ENCODE measurements around the gene CNTN4. TPM values are rescaled to one million over a fixed set of nuclear protein-coding genes. Genes with fewer than 3 reads are reported as not detected.

CNTN4 gene
- total RNA-seq, 1 experiment from 2014 or later: 0.12 TPM

DNA sequence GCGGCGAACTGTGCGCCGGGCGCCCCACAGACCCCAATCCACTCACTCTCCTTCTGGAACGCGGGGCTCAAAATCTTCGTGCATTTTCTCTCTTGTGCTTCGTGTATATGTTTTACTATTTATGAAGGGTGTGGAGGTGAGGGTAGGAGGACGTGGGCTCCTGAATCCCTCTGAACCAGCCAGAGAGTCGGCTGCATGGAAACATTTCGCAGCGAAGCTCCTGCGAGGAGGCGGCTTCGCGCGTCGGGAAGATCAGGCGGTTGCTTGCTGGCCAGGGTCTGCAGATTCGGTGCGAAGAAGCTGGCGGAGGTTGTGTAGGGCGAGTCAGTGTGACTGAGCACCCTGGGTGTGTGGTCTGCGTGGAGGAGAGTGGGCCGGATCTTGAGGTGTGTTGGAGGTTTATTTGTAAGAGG, 1.1 kb downstream of the CNTN4 start:
- Mint-ChIP-seq H3K4me3 (ENCODE audit: unreplicated experiment) (no peak overlapping the region), H3K27me3 (ENCODE audit: insufficient read depth, unreplicated experiment) (peaks cover 21% of the 10 kb centered on the region), H3K4me1 (ENCODE audit: insufficient read depth, unreplicated experiment) (peaks cover 5% of the 10 kb centered on the region), H3K9me3 (ENCODE audit: unreplicated experiment) (no peaks in the 10 kb centered on the region), H3K36me3 (ENCODE audit: insufficient read depth, unreplicated experiment) (no peaks in the 10 kb centered on the region), H3K27ac (ENCODE audit: low read depth, unreplicated experiment) (no peak overlapping the region)
- intact Hi-C loops (cut with micrococcal nuclease): no loop called here
- CTCF ChIA-PET: no interaction called here
- POLR2A ChIA-PET: no interaction called here
- DNase-seq (ENCODE audit: unreplicated experiment): no peak
- no TSS peak for BruUV-seq (replicated peaks)
- TF ChIP-seq, protein P1, sequence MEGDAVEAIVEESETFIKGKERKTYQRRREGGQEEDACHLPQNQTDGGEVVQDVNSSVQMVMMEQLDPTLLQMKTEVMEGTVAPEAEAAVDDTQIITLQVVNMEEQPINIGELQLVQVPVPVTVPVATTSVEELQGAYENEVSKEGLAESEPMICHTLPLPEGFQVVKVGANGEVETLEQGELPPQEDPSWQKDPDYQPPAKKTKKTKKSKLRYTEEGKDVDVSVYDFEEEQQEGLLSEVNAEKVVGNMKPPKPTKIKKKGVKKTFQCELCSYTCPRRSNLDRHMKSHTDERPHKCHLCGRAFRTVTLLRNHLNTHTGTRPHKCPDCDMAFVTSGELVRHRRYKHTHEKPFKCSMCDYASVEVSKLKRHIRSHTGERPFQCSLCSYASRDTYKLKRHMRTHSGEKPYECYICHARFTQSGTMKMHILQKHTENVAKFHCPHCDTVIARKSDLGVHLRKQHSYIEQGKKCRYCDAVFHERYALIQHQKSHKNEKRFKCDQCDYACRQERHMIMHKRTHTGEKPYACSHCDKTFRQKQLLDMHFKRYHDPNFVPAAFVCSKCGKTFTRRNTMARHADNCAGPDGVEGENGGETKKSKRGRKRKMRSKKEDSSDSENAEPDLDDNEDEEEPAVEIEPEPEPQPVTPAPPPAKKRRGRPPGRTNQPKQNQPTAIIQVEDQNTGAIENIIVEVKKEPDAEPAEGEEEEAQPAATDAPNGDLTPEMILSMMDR (IDR thresholded peaks at IDR 0.05; ENCODE audit: unreplicated experiment): no peak

DNA sequence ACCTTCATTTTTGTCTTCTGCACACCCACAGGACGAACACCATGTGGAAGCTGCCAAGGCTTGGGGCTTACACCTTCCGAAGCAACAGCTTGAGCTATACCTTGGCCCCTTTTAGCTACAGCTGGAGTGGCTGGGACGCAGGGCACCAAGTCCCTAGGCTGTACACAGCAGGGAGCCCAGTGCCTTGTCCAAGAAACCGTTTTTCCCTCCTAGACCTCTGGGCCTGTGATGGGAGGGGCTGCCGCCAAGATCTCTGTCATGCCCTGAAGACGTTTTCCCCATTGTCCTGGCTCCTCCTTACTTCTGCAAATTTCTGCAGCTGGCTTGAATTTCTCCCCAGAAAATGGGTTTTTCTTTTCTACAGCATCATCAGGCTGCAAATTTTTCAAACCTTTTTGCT, 7.8 kb downstream of the CNTN4 start:
- H3K36me3 Mint-ChIP-seq (ENCODE audit: insufficient read depth, unreplicated experiment): no peaks in the 10 kb centered on the region
- CTCF ChIA-PET: no interaction called here
- POLR2A ChIA-PET: no interaction called here

DNA sequence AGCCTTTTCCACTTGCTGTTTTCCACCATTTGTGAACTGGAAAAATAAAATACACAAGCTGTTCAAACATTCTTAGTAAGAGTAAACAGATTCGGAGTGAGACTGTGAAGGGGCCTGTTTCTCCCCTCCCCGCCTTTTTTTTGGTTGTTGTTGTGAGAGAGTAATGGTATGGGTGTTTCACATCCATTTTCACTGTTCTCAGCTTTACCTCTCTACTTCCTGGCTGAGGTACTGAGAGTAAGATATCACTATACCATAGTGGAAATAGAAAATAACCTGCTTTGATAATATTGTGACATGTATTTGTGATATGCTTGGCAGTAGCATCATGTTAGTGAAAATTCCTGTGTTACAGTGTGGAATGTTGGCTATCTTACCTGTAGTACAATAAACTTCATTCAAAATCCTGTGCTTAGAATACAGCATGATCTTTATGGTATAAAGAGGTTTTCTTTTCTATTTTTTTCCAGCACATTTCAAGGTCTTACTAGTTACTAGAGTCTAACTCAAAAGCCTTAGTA, 12.0 kb downstream of the CNTN4 start:
- TF ChIP-seq, protein P1 (IDR thresholded peaks at IDR 0.05; ENCODE audit: unreplicated experiment): no peak
- H3K27ac Mint-ChIP-seq (ENCODE audit: low read depth, unreplicated experiment): no peak overlapping the region
- no peak overlapping the region for H3K4me3 Mint-ChIP-seq (ENCODE audit: unreplicated experiment)
- H3K27me3 Mint-ChIP-seq (ENCODE audit: insufficient read depth, unreplicated experiment): no peaks in the 10 kb centered on the region
- H3K9me3 Mint-ChIP-seq (ENCODE audit: unreplicated experiment): peaks cover 12% of the 10 kb centered on the region
- no peaks in the 10 kb centered on the region for H3K4me1 Mint-ChIP-seq (ENCODE audit: insufficient read depth, unreplicated experiment)
- no TSS peak for BruUV-seq (replicated peaks)
- no peak for DNase-seq (ENCODE audit: unreplicated experiment)
- H3K36me3 Mint-ChIP-seq (ENCODE audit: insufficient read depth, unreplicated experiment): no peaks in the 10 kb centered on the region
- CTCF ChIA-PET: no interaction called here
- intact Hi-C loops (cut with micrococcal nuclease): no loop called here
- POLR2A ChIA-PET: no interaction called here

More for the DNA sequence above, 7.8 kb downstream of the CNTN4 start:
- no peak overlapping the region for H3K4me3 Mint-ChIP-seq (ENCODE audit: unreplicated experiment)
- TF ChIP-seq, protein P1 (IDR thresholded peaks at IDR 0.05; ENCODE audit: unreplicated experiment): no peak
- no peak overlapping the region for H3K27ac Mint-ChIP-seq (ENCODE audit: low read depth, unreplicated experiment)
- peaks cover 10% of the 10 kb centered on the region for H3K27me3 Mint-ChIP-seq (ENCODE audit: insufficient read depth, unreplicated experiment)
- no peak for DNase-seq (ENCODE audit: unreplicated experiment)
- no TSS peak for BruUV-seq (replicated peaks)
- intact Hi-C loops (cut with micrococcal nuclease): no loop called here
- H3K9me3 Mint-ChIP-seq (ENCODE audit: unreplicated experiment): peaks cover 12% of the 10 kb centered on the region
- H3K4me1 Mint-ChIP-seq (ENCODE audit: insufficient read depth, unreplicated experiment): no peaks in the 10 kb centered on the region

DNA sequence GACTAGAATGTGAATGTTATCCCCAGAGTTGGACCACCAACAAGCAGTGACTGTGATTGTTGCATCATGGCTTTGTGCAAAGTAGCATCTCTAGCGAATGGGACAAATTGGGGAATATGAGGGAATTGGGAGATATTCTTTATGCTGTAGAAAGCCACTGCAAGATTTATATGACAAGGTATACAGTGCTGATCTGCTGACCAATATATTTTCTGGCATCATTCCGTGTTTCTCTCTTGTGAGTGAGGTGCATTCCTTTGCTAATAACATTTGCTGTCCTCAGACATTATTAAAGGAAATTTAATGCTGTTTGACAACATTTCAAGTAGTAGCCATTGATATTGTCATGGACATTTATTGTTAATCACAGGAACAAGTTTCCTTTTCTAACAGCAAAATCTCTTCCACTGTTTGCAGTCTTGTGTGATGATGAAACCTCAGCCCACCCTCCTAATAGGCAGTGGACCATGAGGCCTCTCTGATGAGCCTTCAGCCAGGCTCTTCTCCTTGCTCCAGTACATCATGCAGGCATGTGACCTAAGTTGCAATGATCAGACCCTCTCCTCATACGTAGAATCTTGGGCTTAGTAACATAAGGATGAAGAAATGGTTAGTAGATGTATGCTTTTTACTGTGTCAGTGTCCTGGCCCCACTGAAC, 16.1 kb downstream of the CNTN4 start:
- Mint-ChIP-seq H3K27me3 (ENCODE audit: insufficient read depth, unreplicated experiment) (no peaks in the 10 kb centered on the region), H3K27ac (ENCODE audit: low read depth, unreplicated experiment) (no peak overlapping the region), H3K9me3 (ENCODE audit: unreplicated experiment) (no peaks in the 10 kb centered on the region), H3K4me3 (ENCODE audit: unreplicated experiment) (no peak overlapping the region), H3K36me3 (ENCODE audit: insufficient read depth, unreplicated experiment) (no peaks in the 10 kb centered on the region), H3K4me1 (ENCODE audit: insufficient read depth, unreplicated experiment) (no peaks in the 10 kb centered on the region)
- CTCF ChIA-PET: interaction anchor here (0.6 kb wide), 1 partner anchor 23 kb away, joined by 5 read pairs; no protein-coding TSS in a partner anchor
- TF ChIP-seq, protein P1 (IDR thresholded peaks at IDR 0.05; ENCODE audit: unreplicated experiment): no peak
- no TSS peak for BruUV-seq (replicated peaks)
- intact Hi-C loops (cut with micrococcal nuclease): no loop called here
- POLR2A ChIA-PET: interaction anchor here (0.6 kb wide), 1 partner anchor 20 kb away, joined by 3 read pairs; no protein-coding TSS in a partner anchor
- no peak for DNase-seq (ENCODE audit: unreplicated experiment)
